SHP77 (cell line): ENCODE measurements around the gene VTI1B.
"Not testable (repeated sequence)": the region's sequence is repeated elsewhere in the genome, so short reads cannot be mapped to it uniquely, and the experiment has no call there.

Experiments used
- DNase-seq, 2 experiments: peaks; one replicate each; lab custom pipeline; 2025; lab: John Stamatoyannopoulos, UW

The VTI1B gene, protein sequence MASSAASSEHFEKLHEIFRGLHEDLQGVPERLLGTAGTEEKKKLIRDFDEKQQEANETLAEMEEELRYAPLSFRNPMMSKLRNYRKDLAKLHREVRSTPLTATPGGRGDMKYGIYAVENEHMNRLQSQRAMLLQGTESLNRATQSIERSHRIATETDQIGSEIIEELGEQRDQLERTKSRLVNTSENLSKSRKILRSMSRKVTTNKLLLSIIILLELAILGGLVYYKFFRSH

DNA sequence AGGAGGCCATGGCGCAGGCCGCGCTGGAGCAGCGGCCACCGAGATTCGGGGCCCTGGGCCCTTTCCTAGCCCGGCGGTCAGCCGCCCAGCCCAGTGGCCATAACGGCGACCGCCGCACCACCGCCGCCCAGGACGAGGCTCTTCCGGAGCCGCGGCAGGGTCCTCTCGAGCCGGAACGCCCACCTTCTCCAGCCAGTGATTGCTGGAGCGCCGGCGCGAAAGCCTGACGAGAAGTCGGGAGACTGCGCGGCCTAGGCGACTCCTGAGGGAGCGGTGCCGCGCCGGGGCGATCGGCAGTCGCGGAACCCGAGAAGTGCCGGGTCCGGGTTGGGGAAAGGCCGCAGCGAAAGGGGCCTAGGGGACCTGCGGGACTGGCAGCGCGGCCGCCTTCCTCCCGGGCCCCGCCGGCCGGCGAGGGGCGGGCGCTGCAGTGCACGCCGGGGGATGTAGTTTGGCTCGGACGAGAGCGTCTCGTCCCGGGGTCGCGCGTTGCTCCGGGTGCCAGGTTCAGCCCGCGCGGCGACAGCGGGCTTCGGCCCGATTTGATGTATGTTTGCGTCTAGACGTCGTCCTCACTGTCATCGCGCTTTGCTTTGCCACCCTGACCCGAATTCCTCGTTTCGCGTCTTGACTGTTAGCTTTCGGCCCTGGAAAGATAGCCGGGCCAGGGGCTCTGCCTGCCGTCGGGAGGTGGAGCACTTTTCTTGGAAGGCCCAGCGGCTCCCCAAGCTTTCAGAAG, at the start of gene VTI1B:
TSS of gene VTI1B (minus strand) at position 153 of the 739 bp plus-strand sequence. CDS start at position 10, 143 bp downstream.
- DNase-seq: peak; percentile 76 to 84

DNA sequence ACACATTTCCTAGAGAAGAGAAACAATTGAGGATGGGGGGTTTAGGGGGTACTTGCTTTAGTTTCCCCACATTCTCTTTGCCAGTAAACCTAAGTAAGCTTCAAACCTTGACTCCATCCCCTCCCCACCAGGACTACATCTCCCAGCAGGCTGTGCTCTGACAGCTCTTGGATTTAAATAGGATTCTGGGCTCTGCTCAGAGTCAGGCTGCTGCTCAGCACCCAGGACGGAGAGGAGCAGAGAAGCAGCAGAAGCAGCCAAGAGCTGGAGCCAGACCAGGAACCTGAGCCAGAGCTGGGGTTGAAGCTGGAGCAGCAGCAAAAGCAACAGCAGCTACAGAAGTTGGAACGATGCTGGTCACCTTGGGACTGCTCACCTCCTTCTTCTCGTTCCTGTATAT, 47.9 kb upstream of the VTI1B start:
- DNase-seq: peak; percentile 36 to 48

DNA sequence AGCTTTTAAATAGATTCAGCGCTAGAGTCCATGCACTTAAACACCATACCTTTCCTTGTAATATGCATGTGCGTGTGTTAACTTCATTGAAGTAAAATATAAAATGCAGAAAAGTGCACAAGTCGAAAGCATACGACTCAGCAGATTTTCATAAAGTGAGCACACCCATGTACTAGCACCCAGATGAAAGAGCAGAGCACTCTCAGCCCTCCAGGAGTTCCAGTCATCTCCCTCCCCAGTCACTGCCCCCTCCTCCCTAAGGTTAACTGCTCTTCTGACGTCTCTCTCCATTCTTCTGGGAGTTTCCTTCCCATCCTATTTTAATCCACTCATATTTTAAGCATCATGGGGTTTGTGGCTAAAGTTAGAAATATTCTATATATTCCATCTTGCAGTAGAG, 47.4 kb upstream of the VTI1B start:
- DNase-seq: no peak

DNA sequence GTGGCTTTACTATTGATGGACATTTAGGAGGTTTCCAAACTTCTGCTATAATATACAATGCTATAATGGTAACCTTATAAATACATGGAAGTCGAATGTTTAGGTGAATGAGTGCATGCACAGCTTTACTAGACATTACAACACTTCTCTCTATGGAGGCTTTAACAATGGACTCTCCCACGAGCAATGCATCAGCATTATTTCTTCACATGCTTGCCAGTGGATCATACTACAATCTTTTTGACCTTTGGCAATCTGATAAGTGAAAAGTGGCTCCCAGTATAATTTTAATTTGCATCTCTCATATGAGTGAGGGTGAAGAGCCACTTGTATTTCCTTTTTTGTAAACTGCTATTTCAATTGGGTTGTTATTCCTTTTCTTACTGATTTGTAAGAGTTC, 45.4 kb upstream of the VTI1B start:
- DNase-seq: no peak

DNA sequence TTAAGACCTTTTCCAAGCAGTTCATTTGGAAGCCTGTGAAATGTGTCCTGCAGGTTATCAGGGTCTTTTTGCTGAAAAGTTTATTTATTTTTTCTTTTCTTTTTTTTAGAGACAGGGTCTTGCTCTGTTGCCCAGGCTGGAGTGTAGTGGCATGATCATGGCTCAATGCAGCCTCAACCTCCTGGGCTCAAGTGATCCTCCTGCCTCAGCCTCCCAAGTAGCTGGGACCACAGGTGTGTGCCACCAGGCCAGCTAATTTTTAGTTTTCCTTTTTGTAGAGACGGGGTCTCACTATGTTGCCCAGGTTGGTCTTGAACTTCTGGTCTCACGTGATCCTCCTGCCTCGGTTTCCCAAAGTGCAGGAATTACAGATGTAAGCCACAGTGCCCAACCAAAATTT, 45.0 kb upstream of the VTI1B start:
- not testable (repeated sequence) for DNase-seq

DNA sequence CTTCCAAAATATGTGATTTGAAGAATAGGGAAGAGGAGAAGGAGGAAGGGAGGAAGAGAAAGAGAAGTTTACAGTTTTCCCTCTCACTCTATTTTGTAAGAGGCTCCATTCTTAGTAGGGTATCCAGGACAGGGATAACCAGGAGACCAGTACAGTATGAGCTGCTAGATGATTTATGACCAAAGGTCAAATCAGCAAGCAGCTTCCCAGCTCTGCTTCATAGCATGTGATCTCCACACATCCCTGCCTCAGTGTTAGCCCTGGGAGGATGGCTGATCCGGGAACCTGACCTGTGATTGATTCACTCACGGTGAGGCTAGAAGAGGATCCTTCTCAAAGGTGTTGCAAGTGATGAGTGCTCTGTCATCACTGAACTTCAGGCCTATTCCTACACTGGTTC, 43.8 kb upstream of the VTI1B start:
- DNase-seq: no peak

DNA sequence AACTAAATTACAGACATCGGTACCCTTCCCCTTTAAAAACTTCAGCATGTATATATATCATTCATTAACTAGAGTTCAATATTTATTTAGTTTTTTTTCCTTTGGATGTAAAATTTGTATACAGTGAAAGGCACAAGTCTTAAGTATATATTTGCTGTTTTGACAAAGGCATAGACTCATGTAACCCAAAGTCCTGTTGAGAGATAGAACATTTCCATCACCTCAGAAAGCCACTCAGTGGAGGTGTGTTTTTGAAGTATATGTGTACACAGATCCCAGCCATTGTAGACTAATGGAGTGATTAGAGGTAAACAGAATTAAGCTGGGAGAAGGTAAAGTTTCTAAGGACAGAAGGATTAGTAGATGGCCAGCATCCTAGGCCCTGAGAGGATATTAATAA, 42.6 kb upstream of the VTI1B start:
- DNase-seq: no peak

DNA sequence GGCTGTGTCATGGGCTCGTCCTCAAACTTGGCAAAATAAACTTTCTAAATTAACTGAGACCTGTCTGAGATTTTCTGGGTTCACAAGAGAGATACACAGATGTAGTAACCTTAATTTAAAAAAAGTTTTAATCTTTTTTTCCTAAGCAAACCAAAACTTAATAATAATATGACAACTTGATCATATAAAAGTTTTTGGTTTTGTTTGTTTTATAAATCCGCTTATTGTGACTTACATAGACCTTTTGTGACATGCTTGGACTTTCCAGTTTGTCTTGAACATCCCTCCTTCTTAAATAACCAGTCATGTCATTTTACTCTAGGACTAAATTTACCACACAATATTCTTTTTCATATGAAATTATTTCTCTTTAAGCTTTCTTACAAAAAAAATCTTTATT, 35.8 kb upstream of the VTI1B start:
- DNase-seq: no peak

DNA sequence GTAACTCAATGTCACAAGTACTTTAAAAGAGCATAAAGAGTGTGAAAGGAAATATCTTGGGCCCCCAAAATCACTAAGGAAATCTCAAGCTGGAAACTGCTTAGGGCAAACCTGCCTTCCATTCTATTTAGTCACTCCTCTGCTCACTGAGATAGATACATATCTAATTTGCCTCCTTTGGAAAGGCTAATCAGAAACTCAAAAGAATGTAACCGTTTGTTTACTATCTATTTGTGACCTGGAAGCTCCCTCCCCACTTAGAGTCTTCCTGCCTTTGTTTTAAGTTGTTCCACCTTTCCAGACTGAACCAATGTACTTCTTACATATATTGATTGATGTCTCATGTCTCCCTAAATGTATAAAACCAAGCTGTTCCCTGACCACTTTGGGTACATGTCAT, 35.4 kb upstream of the VTI1B start:
- not testable (repeated sequence) for DNase-seq

DNA sequence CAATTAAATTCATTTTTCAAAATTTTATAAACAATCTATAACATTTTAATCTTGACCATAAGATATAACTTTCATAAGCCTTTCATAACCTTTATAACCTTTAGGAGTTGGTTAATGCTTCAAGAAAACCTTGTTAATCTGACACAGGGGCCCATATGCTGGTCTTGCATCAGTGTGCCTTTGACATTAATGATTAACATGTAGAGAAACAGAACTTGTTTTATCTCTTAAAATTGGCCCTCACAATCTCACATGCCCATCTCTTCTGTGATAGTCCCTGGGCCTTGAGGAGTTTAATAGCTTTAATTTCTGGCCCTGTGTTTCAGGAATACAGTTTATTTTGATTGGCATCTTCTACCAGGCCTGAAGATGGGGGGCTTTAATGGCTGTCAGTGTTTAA, 34.9 kb upstream of the VTI1B start:
- not testable (repeated sequence) for DNase-seq

DNA sequence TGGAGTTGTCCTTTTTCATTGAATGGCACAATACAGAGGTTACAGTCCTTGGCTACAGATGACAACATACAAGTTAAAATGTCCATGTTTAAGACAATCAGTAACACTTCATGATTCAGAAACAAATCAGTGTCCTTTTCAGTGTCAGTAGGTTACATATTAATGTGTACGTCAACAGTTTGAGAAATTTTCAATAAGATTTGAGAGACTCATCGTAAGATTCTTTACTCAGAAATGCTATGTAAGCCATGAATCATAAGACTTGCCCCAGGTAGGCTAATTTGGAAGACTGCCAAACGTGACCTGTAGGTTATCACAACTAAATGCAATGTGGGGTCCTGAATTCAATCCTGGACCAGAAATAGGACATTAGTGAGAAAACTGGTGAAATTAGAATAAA, 30.8 kb upstream of the VTI1B start:
- no peak for DNase-seq

DNA sequence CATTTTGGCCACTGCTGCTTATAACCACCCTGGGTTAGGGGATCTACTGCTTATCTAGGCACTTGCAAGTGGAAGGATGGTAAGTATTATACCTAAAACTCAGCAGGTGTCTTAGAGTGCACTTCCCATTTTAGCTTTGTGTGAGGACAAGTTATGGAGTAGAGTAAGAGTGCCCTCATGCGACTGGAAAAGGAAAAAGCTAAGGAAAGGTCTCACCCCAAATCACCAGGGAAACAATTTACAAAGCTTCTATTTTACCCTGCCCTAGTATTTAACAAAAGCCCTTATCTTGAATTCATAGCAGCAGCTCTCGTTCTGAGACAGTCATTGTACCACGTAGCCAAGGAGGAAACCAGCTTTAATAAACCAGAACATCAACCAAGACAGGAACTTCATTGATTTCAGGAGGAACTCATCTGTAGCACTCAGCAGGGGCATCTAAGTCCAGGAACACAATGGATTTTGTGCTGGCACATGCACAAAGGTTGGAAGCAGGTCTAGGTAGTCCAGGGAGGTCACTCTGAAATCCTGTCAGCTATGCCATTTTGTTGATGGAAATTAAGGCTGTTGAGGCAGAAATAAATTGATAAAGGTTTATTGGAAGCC, 30.2 kb upstream of the VTI1B start:
- peak; percentile 59 to 68 for DNase-seq

DNA sequence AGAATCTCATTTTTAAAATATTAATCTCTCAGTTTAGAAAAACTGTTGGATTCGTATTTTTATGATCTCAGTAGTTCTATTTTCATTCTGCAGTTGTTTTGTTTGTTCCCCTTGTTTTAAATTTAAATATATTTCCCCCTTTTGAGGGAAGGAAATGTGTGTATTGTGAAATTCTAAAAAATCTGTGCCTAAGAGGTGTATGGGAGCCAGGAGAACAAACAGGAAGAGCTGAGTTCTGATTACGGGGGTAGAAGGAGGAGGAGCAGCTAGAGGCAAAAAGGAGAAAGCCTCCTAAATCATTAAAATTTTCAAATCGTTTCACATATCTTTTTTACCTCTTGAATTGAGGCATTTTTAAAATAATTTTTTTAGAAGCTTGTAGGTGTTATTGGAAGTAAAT, 29.6 kb upstream of the VTI1B start:
- no peak for DNase-seq

DNA sequence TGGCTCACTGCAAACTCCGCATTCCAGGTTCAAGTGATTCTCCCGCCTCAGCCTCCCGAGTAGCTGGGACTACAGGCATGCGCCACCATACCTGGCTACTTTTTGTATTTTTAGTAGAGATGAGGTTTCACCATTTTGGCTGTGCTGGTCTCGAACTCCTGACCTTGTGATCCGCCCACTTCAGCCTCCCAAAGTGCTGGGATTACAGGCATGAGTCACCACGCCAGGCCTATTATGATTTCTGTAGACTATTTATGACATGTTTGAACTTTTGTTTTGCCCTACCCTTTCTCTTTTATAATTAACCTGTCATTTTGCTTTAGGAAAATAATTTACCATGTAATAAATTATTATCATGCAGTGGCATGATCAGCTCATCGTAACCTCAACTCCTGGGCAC, 27.1 kb upstream of the VTI1B start, which contains the start of gene RDH12:
TSS of gene RDH12 (plus strand) at position 395 of the 400 bp plus-strand sequence. CDS start 20,757 bp downstream, outside the sequence.
- DNase-seq: not testable (repeated sequence)

DNA sequence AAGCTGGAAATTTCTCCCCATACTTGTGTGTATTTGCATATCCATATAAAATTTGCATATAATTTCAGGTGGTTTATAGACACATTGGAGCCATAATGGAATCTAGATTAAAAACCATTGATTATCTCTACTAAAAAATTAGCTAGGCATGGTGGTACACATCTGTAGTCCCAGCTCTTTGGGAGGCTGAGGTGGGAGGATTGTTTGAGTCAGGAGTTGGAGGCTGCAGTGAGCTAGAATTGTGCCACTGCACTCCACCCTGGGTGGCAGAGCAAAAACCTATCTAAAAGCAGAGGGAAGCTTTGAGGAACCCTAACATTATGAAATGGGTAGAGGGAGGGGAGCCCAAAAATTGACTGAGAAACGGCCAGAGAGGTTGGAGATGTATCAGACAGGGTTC, 23.7 kb upstream of the VTI1B start:
- no peak for DNase-seq

DNA sequence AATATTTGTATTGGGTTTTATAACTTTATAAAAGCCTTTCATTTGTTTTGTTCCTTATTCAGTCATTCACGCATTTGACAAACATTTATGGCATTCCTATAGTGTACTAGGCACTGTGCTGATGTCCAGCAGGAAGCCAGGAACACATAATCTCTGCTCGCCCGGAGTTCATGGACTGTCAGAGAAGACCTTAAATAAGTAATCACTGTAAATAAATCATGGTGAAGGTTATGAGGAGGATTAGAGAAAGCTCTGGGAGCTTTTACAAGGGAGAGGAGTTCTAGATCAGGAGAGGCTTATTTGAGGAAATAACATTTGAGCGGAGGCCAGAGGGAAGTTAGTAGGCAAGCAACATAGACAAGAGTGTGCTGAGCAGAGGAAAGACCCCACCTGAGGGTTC, 22.6 kb upstream of the VTI1B start:
- DNase-seq: no peak

DNA sequence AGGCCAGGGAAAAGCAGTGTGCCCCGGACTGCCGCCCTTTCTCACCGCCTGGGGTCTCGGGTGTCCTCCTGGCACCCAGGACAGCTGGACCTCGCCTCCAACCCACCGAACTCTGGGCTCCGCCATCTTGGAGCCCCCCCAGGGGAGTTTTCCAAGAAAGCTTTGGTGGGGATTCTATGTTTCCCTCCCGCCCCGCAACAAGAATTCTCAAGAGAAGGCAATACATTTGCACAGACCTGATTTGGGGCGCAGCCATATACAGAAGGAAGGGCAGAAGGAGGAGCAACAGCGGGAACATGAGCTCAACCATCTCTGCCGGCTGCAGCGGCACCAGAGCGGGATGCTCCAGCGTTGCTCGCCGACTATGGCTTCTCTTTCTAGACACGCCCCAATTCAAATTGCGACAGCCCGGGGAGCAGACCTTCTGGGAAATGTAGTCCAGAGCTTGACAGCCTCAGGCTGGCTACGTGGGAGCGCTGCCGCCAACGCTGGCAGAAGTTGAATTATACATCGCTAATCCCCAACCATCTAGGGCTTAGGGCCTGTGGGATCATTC, 21.0 kb upstream of the VTI1B start, which contains the start of gene RDH11:
TSS of gene RDH11 (minus strand) at position 371 of the 556 bp plus-strand sequence. CDS start at position 310, 61 bp downstream.
- DNase-seq: peak; percentile 78 to 95

DNA sequence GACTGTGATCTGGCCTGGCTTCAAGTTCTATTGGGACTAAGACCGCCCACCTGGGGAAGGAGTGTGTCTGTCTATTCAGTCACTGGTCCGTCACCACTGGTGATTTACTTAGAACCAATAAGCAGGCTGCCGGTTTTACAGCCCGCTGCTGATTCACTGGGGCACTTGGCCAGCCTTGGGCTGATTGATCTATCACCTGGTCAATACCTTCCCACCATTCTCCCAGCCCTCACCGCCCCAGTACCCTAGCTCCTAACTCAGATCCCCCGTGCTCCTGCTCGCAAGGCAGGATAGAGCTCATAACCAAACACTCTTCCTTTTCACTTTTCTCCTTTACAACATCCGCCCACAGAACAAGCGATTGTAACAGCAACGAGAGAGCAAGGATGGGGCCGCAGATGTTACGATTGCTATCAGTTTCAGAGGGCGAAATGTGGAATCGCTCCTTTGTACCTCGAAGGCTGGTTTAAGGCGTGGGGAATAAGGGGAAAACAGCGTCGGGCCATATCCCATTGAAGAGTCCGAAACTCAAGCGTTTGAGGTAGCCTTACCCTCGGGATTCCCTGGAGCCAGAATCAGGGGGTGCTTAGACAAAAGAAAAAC, 20.5 kb upstream of the VTI1B start:
- DNase-seq: peak; percentile 80 to 90

DNA sequence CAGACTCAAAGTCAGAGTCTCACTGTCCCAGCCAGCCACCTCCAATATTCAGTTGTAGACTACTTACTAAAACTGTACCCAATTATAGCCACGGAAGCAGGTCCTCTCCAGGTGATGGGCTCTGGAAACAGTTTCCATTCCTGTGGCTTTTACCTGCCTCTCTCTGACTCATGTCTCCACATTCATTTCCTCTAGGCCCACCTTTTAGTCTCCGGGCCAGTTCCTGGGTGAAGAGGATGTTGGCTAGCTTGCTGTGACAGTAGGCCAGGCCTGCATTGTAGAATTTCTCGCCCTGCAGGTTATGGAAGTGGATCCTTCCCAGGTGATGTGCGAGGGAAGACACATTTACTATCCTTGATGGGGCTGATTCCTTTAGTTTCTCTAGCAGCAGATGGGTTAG, 15.6 kb upstream of the VTI1B start:
- no peak for DNase-seq

DNA sequence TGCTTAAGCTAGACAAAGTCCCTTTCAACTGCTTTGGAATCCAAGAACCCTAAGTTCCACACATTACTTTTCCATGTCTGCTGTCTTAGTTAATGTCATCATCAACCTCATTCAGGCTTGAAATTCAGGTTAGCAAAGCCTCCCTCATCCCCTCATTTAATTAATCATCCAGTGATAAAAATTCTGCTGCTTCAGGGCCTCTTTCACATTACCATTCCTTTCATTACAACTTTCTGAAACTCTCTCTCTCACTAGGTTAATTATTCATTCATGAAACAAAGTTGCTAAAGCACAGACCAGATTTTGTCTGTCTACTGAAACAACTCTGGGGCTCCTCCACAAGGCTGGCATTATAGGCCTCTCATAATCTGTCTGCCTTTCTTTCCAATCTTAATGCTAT, 9.4 kb upstream of the VTI1B start:
- DNase-seq: no peak

DNA sequence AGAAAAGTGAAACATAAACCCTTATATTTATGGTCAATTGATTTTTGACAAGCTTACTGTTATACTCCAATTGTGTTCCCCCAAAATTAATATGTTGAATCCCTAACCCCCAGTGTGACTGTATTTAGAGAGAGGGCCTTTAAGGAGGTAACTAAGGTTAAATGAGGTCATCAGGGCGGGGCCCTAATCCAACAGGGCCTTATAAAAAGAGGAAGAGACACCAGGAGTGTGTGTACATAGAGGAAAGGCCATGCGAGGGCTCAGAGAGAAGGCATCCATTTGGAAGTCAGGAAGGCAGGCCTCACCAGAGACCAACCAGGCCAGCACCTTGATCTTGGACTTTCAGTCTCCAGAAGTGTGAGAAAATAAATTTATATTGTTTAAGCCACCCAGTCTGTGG, 6.5 kb upstream of the VTI1B start:
- no peak for DNase-seq

DNA sequence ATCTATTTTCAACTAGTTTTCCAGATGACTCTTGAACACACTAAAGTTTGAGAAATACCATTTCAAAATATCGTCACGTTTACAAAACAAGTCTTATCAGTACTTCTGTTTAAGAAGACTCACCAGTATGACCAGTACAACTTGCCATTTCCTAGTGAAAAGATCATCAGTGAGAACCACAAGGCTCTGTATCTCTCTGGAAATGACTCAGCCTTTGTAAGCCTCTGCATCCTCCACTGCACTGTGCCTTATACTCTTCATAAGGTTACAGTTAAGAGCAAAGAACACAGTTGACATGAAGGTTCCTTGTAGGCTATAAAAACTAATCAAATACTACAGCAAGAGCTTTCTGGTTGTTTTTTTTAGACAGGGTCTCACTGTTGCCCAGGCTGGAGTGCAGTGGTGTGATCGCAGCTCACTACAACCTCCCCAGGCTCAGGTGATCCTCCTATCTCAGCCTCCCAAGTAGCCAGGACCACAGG, 5.7 kb upstream of the VTI1B start:
- DNase-seq: no peak
